HL-60 (cell line): ENCODE results near the gene TASP1.

ENCODE experiments used
- GABPA ChIP-seq: IDR thresholded peaks from 2 replicates; pipeline ENCODE4 v1.6.1; 2012; ENCODE audit warnings: low read depth
- POLR2AphosphoS5 ChIP-seq: IDR thresholded peaks from 2 replicates; pipeline ENCODE4 v1.6.1; 2012; ENCODE audit warnings: low read depth

- no peak for TF ChIP-seq POLR2AphosphoS5
- TF ChIP-seq GABPA = no peak
Measured at GRCh38 chr20:13423472-13424173, 215.1 kb downstream of the TASP1 start.
